ENCODE data around the gene ELAC2.

The ELAC2 gene

DNA sequence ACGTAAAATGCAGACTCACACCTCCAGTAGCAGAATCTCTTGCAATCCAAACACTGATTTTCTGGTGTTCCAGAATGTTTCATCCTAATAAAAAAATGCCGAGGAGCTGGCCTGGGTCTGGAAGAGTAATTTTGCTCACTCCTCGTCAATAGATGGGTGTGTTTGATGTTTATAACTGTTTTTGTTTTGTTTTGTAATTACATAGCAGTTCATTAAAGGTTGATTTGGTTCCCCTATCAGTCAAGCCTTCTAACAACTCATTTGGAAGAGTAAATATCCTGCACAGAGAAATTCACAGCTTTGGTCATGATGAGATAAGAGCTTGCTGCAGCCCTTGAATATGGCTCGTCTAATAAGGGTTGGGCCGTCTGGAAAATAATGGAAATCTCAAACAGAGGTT lies 36.8 kb upstream of the ELAC2 start:
- H4K20me1 ChIP-seq (ENCODE audit: insufficient read depth, low read length, poor library complexity, severe bottlenecking), result no peaks in the 10 kb centered on the region
- no peak overlapping the region for H3K4me2 ChIP-seq (ENCODE audit: low read depth, low read length, poor library complexity, severe bottlenecking)
- H3K79me2 ChIP-seq (ENCODE audit: insufficient read depth, low read length), result no peaks in the 10 kb centered on the region
- H3K4me1 ChIP-seq (ENCODE audit: insufficient read depth, low read length, poor library complexity, severe bottlenecking), result no peaks in the 10 kb centered on the region
- no peak for TF ChIP-seq EZH2phosphoT487 (IDR thresholded peaks at IDR 0.05; ENCODE audit: borderline replicate concordance)
- TF ChIP-seq, protein P1, sequence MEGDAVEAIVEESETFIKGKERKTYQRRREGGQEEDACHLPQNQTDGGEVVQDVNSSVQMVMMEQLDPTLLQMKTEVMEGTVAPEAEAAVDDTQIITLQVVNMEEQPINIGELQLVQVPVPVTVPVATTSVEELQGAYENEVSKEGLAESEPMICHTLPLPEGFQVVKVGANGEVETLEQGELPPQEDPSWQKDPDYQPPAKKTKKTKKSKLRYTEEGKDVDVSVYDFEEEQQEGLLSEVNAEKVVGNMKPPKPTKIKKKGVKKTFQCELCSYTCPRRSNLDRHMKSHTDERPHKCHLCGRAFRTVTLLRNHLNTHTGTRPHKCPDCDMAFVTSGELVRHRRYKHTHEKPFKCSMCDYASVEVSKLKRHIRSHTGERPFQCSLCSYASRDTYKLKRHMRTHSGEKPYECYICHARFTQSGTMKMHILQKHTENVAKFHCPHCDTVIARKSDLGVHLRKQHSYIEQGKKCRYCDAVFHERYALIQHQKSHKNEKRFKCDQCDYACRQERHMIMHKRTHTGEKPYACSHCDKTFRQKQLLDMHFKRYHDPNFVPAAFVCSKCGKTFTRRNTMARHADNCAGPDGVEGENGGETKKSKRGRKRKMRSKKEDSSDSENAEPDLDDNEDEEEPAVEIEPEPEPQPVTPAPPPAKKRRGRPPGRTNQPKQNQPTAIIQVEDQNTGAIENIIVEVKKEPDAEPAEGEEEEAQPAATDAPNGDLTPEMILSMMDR (conservative IDR thresholded peaks at IDR 0.05; ENCODE audit: low read length), result no peak
- H3F3A ChIP-seq (ENCODE audit: low read depth), result no peaks in the 10 kb centered on the region
- 0 out of 2 replicates have a peak, but pooled peaks cover 4% of the 10 kb centered on the region for H3K9me3 ChIP-seq (ENCODE audit: insufficient read depth, low read depth, low read length)
- H2AFZ ChIP-seq (ENCODE audit: low read length), result no peak overlapping the region
- H3K36me3 ChIP-seq (ENCODE audit: insufficient read depth, low read length), result no peaks in the 10 kb centered on the region
- H3K4me3 ChIP-seq (ENCODE audit: low read length, poor library complexity, severe bottlenecking), result no peak overlapping the region
- H3K27me3 ChIP-seq (ENCODE audit: insufficient read depth, low read length, poor library complexity, severe bottlenecking), result no peaks in the 10 kb centered on the region
- no peak overlapping the region for H3K9ac ChIP-seq (ENCODE audit: low read depth, low read length, poor library complexity, severe bottlenecking)
- H3K9me2 ChIP-seq (replicated peaks; ENCODE audit: low read depth, low read length), result no peaks in the 10 kb centered on the region

GRCh38 chr17:13051915-13052314 lies 34.1 kb upstream of the ELAC2 start:
- H3K4me2 ChIP-seq (ENCODE audit: low read depth, low read length, poor library complexity, severe bottlenecking), result no peak overlapping the region
- H2AFZ ChIP-seq (ENCODE audit: low read length), result no peak overlapping the region
- TF ChIP-seq EZH2phosphoT487 (IDR thresholded peaks at IDR 0.05; ENCODE audit: borderline replicate concordance), result no peak
- TF ChIP-seq, protein P1 (conservative IDR thresholded peaks at IDR 0.05; ENCODE audit: low read length), result no peak
- H3K79me2 ChIP-seq (ENCODE audit: insufficient read depth, low read length), result no peaks in the 10 kb centered on the region
- H3K27me3 ChIP-seq (ENCODE audit: insufficient read depth, low read length, poor library complexity, severe bottlenecking), result no peaks in the 10 kb centered on the region
- no peaks in the 10 kb centered on the region for H3K9me2 ChIP-seq (replicated peaks; ENCODE audit: low read depth, low read length)
- no peaks in the 10 kb centered on the region for H3K36me3 ChIP-seq (ENCODE audit: insufficient read depth, low read length)
- no peaks in the 10 kb centered on the region for H3K4me1 ChIP-seq (ENCODE audit: insufficient read depth, low read length, poor library complexity, severe bottlenecking)
- H4K20me1 ChIP-seq (ENCODE audit: insufficient read depth, low read length, poor library complexity, severe bottlenecking), result no peaks in the 10 kb centered on the region
- no peaks in the 10 kb centered on the region for H3F3A ChIP-seq (ENCODE audit: low read depth)
- 0 out of 2 replicates have a peak, but pooled peaks cover 4% of the 10 kb centered on the region for H3K9me3 ChIP-seq (ENCODE audit: insufficient read depth, low read depth, low read length)
- H3K4me3 ChIP-seq (ENCODE audit: low read length, poor library complexity, severe bottlenecking), result no peak overlapping the region
- no peak overlapping the region for H3K9ac ChIP-seq (ENCODE audit: low read depth, low read length, poor library complexity, severe bottlenecking)

DNA sequence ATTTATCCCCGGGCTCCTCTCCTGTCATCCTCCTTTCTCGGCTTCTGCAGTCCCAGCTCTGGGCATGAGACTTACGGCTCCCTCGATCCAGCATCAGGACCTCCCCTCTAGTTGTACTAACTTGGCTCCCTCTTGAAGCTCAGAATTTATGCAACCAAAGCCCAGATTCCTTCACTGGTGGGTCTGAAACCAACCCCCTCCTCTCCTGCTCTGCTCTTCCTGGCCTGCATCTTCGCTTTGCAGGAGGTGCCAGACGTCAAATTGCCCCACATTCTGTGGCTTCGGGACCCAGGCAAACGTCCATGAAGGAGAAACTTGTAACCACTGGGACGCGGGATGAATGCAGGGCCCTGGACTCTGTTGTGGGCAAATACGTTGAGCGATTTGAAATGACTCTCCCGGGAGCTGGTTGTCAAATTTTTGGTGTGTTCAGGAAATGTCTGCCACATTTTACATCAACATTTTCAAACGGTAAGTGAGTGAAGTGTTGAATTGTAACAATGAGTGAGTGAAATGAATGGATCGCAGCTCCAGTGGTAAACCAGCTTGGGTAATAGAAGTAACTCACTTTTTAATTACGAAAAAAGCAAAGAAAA lies 29.3 kb upstream of the ELAC2 start:
- Histone ChIP-seq H3K9me3 (ENCODE audit: insufficient read depth, low read depth, low read length) (0 out of 2 replicates have a peak, but pooled peaks cover 3% of the 10 kb centered on the region), H3K9me2 (replicated peaks; ENCODE audit: low read depth, low read length) (no peaks in the 10 kb centered on the region), H3K4me2 (ENCODE audit: low read depth, low read length, poor library complexity, severe bottlenecking) (no peak overlapping the region), H3K4me1 (ENCODE audit: insufficient read depth, low read length, poor library complexity, severe bottlenecking) (no peaks in the 10 kb centered on the region), H3K4me3 (ENCODE audit: low read length, poor library complexity, severe bottlenecking) (no peak overlapping the region), H3K9ac (ENCODE audit: low read depth, low read length, poor library complexity, severe bottlenecking) (no peak overlapping the region), H3K79me2 (ENCODE audit: insufficient read depth, low read length) (no peaks in the 10 kb centered on the region), H3F3A (ENCODE audit: low read depth) (no peaks in the 10 kb centered on the region), H2AFZ (ENCODE audit: low read length) (no peak overlapping the region), H3K36me3 (ENCODE audit: insufficient read depth, low read length) (no peaks in the 10 kb centered on the region), H4K20me1 (ENCODE audit: insufficient read depth, low read length, poor library complexity, severe bottlenecking) (no peaks in the 10 kb centered on the region), H3K27me3 (ENCODE audit: insufficient read depth, low read length, poor library complexity, severe bottlenecking) (no peaks in the 10 kb centered on the region)
- no peak for TF ChIP-seq EZH2phosphoT487 (IDR thresholded peaks at IDR 0.05; ENCODE audit: borderline replicate concordance)
- TF ChIP-seq, protein P1 (conservative IDR thresholded peaks at IDR 0.05; ENCODE audit: low read length), result no peak

Data from Loucy (cell line).